Neuronal stem cell (in vitro differentiated cells): ENCODE results near the gene GPR32.

Experiments used
- DNase-seq: peaks from one replicate; pipeline ENCODE4 v3.0.0-alpha.2; 2013; ENCODE audit warnings: low spot score
- H2AFZ ChIP-seq: one replicate; pipeline ENCODE4 v1.6.1; 2013; ENCODE audit warnings: mild to moderate bottlenecking, low read length, inconsistent platforms
- H2AK5ac ChIP-seq: 2 replicates; pipeline ENCODE4 v1.6.1; 2013; ENCODE audit warnings: low read depth, mild to moderate bottlenecking, inconsistent platforms, low read length, moderate library complexity, mixed read lengths
- H2BK120ac ChIP-seq: 2 replicates; pipeline ENCODE4 v1.6.1; 2013; ENCODE audit warnings: low read depth, mild to moderate bottlenecking, inconsistent platforms, low read length, moderate library complexity, mixed read lengths
- H2BK12ac ChIP-seq: one replicate; pipeline ENCODE4 v1.6.1; 2013; ENCODE audit warnings: low read length, inconsistent platforms
- H2BK15ac ChIP-seq: 2 replicates; pipeline ENCODE4 v1.6.1; 2013; ENCODE audit warnings: mild to moderate bottlenecking, low read length, inconsistent platforms, mixed read lengths
- H2BK5ac ChIP-seq: one replicate; pipeline ENCODE4 v1.6.1; 2013; ENCODE audit warnings: inconsistent platforms, mild to moderate bottlenecking, low read length, moderate library complexity
- H3K14ac ChIP-seq: one replicate; pipeline ENCODE4 v1.6.1; 2013; ENCODE audit warnings: low read length, inconsistent platforms
- H3K18ac ChIP-seq: 2 replicates; pipeline ENCODE4 v1.6.1; 2013; ENCODE audit warnings: low read length, inconsistent platforms
- H3K23ac ChIP-seq: 2 replicates; pipeline ENCODE4 v1.6.1; 2013; ENCODE audit warnings: low read depth, mild to moderate bottlenecking, mixed read lengths, low read length, inconsistent platforms; ENCODE audit not compliant: poor library complexity
- H3K27ac ChIP-seq: replicated peaks from 3 replicates; pipeline ENCODE4 v1.5.1; 2013; ENCODE audit warnings: low read length, inconsistent platforms
- H3K27me3 ChIP-seq, 3 experiments: 2 replicates each; pipeline ENCODE4 v1.6.1; 2013; ENCODE audit warnings: low read length in 3 of 3, mild to moderate bottlenecking in 2 of 3, inconsistent platforms in 1 of 3, low read depth in 1 of 3, mixed read lengths in 1 of 3, moderate library complexity in 1 of 3; ENCODE audit not compliant: control insufficient read depth in 3 of 3, insufficient read depth in 3 of 3
- H3K36me3 ChIP-seq, 2 donors: replicated peaks in 1 of 2; 2 replicates each; pipeline ENCODE4 v1.6.1; 2013; ENCODE audit warnings: low read length in 2 of 2; ENCODE audit not compliant: control insufficient read depth in 2 of 2, insufficient read depth in 2 of 2
- H3K4ac ChIP-seq: 2 replicates; pipeline ENCODE4 v1.6.1; 2013; ENCODE audit warnings: inconsistent platforms, mild to moderate bottlenecking, low read length, moderate library complexity
- H3K4me1 ChIP-seq, 2 donors: 1 replicate in 1 of 2; 2 replicates in 1 of 2; pipeline ENCODE4 v1.6.1; 2013; ENCODE audit warnings: low read length in 2 of 2, low read depth in 1 of 2; ENCODE audit not compliant: control insufficient read depth in 2 of 2, insufficient read depth in 1 of 2
- H3K4me2 ChIP-seq: one replicate; pipeline ENCODE4 v1.6.1; 2013; ENCODE audit warnings: mild to moderate bottlenecking, low read length, inconsistent platforms; ENCODE audit not compliant: insufficient read depth, poor library complexity, severe bottlenecking
- H3K4me3 ChIP-seq, 2 donors: 2 replicates each; pipeline ENCODE4 v1.5.1; 2013; ENCODE audit warnings: low read length in 2 of 2, mild to moderate bottlenecking in 2 of 2, inconsistent platforms in 1 of 2, moderate library complexity in 1 of 2
- H3K79me1 ChIP-seq: one replicate; pipeline ENCODE4 v1.6.1; 2013; ENCODE audit warnings: low read depth, mild to moderate bottlenecking, inconsistent platforms, low read length, moderate library complexity
- H3K9ac ChIP-seq: one replicate; pipeline ENCODE4 v1.6.1; 2013; ENCODE audit warnings: mild to moderate bottlenecking, low read depth, low read length, inconsistent platforms; ENCODE audit not compliant: poor library complexity
- H3K9me3 ChIP-seq, 2 donors: replicated peaks in 1 of 2; 2 replicates each; pipeline versions ENCODE3 to v1.6.1; 2013; ENCODE audit warnings: low read length in 2 of 2, mild to moderate bottlenecking in 2 of 2, inconsistent platforms in 1 of 2, low read depth in 1 of 2, mixed read lengths in 1 of 2, moderate library complexity in 1 of 2; ENCODE audit not compliant: control insufficient read depth in 2 of 2, insufficient read depth in 1 of 2
- H4K8ac ChIP-seq: one replicate; pipeline ENCODE4 v1.6.1; 2013; ENCODE audit warnings: low read depth, mild to moderate bottlenecking, inconsistent platforms, low read length, moderate library complexity
- H4K91ac ChIP-seq: one replicate; pipeline ENCODE4 v1.6.1; 2013; ENCODE audit warnings: low read length, low read depth, mild to moderate bottlenecking, inconsistent platforms; ENCODE audit not compliant: poor library complexity
- WGBS, 2 donors: extraction: QIAGEN DNeasy Blood & Tissue Kit; methylation state at CpG; one replicate each; pipeline ENCODE4 v1.1.7; 2013; ENCODE audit warnings: missing lambda C conversion rate in 2 of 2, mixed read lengths in 1 of 2; ENCODE audit not compliant: insufficient read length in 2 of 2, insufficient replicate concordance in 1 of 2; ENCODE audit errors: extremely low coverage in 2 of 2; 5-methylcytosine and 5-hydroxymethylcytosine counted together

The GPR32 gene

DNA sequence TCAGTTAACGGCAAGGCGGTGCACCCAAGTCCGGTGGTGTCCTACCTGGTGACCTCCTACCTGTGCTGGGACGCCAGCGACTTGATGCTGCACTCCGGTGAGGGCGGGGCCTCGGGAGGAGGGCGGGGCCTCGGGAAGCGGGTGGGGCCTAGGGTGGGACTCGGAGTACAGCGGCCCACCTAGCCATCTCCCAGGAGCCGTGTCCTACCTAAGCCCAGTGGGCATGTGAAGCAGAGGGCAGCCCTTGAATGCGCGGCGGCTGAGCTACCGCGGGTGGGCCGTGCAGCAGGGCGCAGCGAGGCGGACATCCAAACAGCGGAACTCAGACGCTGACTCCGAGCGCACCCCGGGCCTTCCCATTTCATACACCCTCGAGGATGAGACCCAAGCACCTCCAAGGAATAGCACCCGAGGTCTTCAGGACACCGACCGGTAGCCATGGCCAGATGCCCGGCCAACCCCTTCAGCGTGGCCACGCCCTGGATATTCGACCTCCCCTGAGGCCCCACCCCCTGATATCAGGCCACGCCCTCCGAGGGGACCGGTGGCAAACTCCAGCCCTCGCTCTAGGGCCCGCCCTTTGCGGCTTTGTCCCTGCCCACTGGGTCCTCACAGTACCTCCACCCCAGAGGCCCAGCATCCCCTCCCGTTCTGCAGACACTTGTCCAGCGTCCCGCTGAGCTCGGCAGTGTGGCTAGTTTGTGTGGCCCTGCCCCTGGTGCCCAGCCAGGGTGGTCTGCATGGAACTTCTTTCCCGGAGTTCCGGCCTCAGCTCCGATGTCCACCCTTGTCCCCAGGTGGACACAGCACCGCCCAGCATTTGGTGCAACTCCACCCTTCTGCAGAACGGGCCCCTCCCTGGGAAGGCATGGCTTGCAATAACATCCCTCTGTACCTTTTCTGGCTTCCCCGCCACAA is 47.9 kb downstream of the GPR32 start:
- Histone ChIP-seq H3K27ac (no peak overlapping the region), H3K9ac (peak overlapping the region; percentile 80), H3K18ac (peak overlapping the region; percentile 98), H3K9me3 (peaks cover 2 to 4% of the 10 kb centered on the region in 2 donors), H3K27me3 (peaks cover 10 to 80% (median 53%) of the 10 kb centered on the region in 3 experiments), H4K91ac (no peak overlapping the region), H3K36me3 (no peaks in the 10 kb centered on the region), H3K4ac (no peak overlapping the region), H3K4me3 (peak overlapping the region; percentile 29 to 82), H2BK120ac (no peak overlapping the region), H2BK5ac (peak overlapping the region; percentile 60), H2AFZ (peak overlapping the region; percentile 81), H3K79me1 (no peaks in the 10 kb centered on the region), H3K4me2 (peak overlapping the region; percentile 88), H2BK15ac (no peak overlapping the region), H2BK12ac (peak overlapping the region; percentile 31), H3K14ac (no peak overlapping the region), H4K8ac (peak overlapping the region; percentile 57), H3K4me1 (peaks cover 0 to 3% of the 10 kb centered on the region in 2 donors), H2AK5ac (peak overlapping the region; percentile 2), H3K23ac (peak overlapping the region; percentile 98)
- WGBS, 2 donors, result no CpG with 5 or more reads among the region's 52 CpGs
- peak; percentile 76 for DNase-seq

DNA sequence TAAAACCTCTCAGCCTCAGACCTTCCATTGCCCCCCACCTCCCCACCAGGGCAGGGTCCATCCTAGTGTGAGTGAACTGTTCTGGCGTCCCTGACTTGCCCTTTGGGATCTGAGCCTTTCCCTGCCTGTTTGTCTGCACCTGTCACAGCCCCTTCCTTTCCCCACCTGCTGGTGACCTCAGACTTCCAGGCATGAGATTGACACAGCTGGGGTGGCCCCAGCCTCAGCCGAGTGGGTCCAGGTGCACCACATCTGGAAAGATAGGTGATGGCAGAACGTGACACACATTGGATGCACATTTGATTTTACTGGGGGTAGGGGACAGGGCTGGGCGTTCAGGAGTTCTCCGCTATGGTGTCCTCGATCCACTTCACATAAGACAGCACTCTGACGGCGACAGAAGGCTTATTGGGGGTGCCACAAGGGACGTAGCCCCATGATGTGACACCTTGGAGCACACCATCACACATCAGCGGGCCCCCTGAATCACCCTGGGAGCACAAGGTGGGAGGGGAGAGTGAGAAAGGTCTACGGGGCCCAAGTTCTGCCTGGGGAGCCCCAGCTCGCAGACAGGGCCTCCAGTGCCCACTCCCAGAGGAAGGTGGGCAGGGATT is 48.7 kb downstream of the GPR32 start:
- peaks cover 0 to 3% of the 10 kb centered on the region in 2 donors for H3K4me1 ChIP-seq
- no peak overlapping the region for H3K27ac ChIP-seq
- H2BK120ac ChIP-seq, result no peak overlapping the region
- H3K4me3 ChIP-seq, result no peak overlapping the region
- peak overlapping the region; percentile 98 for H3K23ac ChIP-seq
- no peaks in the 10 kb centered on the region for H3K36me3 ChIP-seq
- peak overlapping the region; percentile 79 for H2AK5ac ChIP-seq
- H3K9me3 ChIP-seq, result peaks cover 2 to 4% of the 10 kb centered on the region in 2 donors
- H4K8ac ChIP-seq, result no peak overlapping the region
- no peak overlapping the region for H3K4ac ChIP-seq
- no peak for DNase-seq
- H2BK5ac ChIP-seq, result no peak overlapping the region
- H3K27me3 ChIP-seq, result peaks cover 10 to 84% (median 53%) of the 10 kb centered on the region in 3 experiments
- H4K91ac ChIP-seq, result no peak overlapping the region
- no peak overlapping the region for H3K9ac ChIP-seq
- H2BK15ac ChIP-seq, result peak overlapping the region; percentile 0
- H3K14ac ChIP-seq, result no peak overlapping the region
- H2AFZ ChIP-seq, result no peak overlapping the region
- H2BK12ac ChIP-seq, result no peak overlapping the region
- no peak overlapping the region for H3K4me2 ChIP-seq
- H3K18ac ChIP-seq, result peak overlapping the region; percentile 46
- no CpG with 5 or more reads among the region's 12 CpGs for WGBS, 2 donors
- H3K79me1 ChIP-seq, result no peaks in the 10 kb centered on the region

DNA sequence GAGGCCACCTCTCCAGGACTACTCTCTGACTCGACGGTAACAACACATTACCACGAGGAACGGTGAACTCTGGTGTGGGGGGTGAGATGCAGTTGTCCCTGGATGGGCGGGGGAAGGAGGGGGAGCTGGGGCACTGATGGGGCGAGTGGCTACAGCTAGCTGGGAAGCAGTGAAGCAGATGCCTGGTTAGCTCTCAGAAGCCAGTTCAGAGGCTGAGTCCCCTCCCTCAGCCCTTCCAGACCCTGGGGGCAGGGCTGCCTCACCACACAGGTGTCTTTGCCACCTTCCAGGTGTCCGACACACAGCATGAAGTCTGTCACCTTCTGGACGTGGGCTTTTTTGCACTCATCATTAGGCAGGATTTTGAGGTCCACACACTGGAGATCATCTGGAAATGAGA is 49.4 kb downstream of the GPR32 start:
- Histone ChIP-seq H3K14ac (no peak overlapping the region), H2BK12ac (no peak overlapping the region), H2AFZ (no peak overlapping the region), H3K18ac (no peak overlapping the region), H3K4me3 (no peak overlapping the region), H3K79me1 (no peaks in the 10 kb centered on the region), H3K27me3 (peaks cover 10 to 90% (median 53%) of the 10 kb centered on the region in 3 experiments), H2AK5ac (peak overlapping the region; percentile 79), H3K4me2 (no peak overlapping the region), H4K8ac (no peak overlapping the region), H4K91ac (no peak overlapping the region), H3K23ac (peak overlapping the region; percentile 5), H3K4ac (no peak overlapping the region), H3K4me1 (peaks cover 0 to 3% of the 10 kb centered on the region in 2 donors), H2BK15ac (no peak overlapping the region), H2BK120ac (no peak overlapping the region), H3K27ac (no peak overlapping the region), H3K36me3 (no peaks in the 10 kb centered on the region), H3K9ac (no peak overlapping the region), H3K9me3 (peaks cover 2 to 4% of the 10 kb centered on the region in 2 donors), H2BK5ac (no peak overlapping the region)
- no peak for DNase-seq
- WGBS, 2 donors, result no CpG with 5 or more reads among the region's 8 CpGs

DNA sequence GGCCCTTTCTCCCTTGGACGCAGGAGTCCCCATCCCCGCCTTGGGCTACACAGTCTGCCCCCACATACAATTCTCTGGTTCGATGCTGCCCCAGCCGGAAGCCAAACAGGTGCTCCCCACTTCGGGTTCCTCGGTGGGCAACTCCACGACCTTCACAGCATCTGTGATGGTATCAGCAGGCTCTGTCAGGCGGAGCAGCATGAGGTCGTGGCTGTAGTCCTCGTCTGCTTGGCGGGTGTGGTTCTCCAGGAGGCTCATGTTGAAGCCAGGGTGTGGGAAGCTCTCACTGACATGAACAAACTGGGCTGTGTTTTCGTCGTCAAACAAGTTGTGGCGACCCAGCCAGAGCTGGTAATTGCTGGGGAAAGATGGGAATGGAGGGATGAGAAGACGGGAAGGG is 49.8 kb downstream of the GPR32 start:
- no peak overlapping the region for H3K23ac ChIP-seq
- peaks cover 10 to 88% (median 53%) of the 10 kb centered on the region in 3 experiments for H3K27me3 ChIP-seq
- no peak overlapping the region for H3K4me2 ChIP-seq
- H3K9ac ChIP-seq, result no peak overlapping the region
- H2AK5ac ChIP-seq, result peak overlapping the region; percentile 74
- WGBS, 2 donors, result no CpG with 5 or more reads among the region's 15 CpGs
- H2BK120ac ChIP-seq, result no peak overlapping the region
- no peak overlapping the region for H4K91ac ChIP-seq
- no peak for DNase-seq
- no peak overlapping the region for H2BK5ac ChIP-seq
- peak overlapping the region; percentile 56 for H2BK15ac ChIP-seq
- peak overlapping the region; percentile 10 for H2AFZ ChIP-seq
- no peak overlapping the region for H3K27ac ChIP-seq
- no peak overlapping the region for H2BK12ac ChIP-seq
- no peaks in the 10 kb centered on the region for H3K79me1 ChIP-seq
- H3K4ac ChIP-seq, result no peak overlapping the region
- peaks cover 0 to 3% of the 10 kb centered on the region in 2 donors for H3K4me1 ChIP-seq
- peak overlapping the region; percentile 13 for H3K18ac ChIP-seq
- H3K36me3 ChIP-seq, result no peaks in the 10 kb centered on the region
- no peak overlapping the region for H4K8ac ChIP-seq
- no peak overlapping the region for H3K14ac ChIP-seq
- peaks cover 2 to 4% of the 10 kb centered on the region in 2 donors for H3K9me3 ChIP-seq
- H3K4me3 ChIP-seq, result no peak overlapping the region
